Stimulated activated CD8-positive, alpha-beta memory T cell treated with anti-CD3 and anti-CD28 coated beads, Interleukin-2, amount 100 ng/mL, for 48 hours (primary cell): Measurements from ENCODE around the gene EVC.

Experiments
- DNase-seq, 2 donors: peaks; one replicate each; pipeline ENCODE4 v3.0.0-alpha.2; 2020; ENCODE audit warnings: low read depth in 2 of 2

EVC gene

DNA sequence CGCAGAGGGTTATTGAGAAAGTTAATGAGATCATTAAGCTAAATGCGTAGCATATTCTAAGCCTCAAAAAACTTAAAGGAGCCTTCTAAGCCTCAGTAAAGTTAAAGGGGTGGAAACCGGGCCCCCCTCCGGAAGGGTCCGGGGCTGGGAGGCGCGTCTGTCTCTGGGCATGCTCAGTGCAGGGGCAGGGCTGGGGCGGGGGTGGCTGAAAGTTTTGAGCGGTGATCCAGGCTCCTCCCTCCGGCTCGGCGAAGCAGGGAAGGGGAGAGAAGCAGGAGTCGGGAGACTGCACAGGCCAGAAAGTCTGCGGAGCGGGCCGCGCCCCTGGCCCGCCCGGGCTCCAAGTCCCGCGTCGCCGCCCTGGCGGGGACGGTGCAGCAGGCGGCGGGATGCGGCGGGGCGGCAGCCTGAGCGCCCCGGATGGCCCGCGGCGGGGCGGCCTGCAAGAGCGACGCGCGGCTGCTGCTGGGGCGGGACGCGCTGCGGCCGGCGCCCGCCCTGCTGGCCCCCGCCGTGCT, at the start of gene EVC:
TSS of gene EVC (plus strand) at position 241 of the 518 bp plus-strand sequence. CDS start at position 421, 180 bp downstream.
- no peak for DNase-seq

DNA sequence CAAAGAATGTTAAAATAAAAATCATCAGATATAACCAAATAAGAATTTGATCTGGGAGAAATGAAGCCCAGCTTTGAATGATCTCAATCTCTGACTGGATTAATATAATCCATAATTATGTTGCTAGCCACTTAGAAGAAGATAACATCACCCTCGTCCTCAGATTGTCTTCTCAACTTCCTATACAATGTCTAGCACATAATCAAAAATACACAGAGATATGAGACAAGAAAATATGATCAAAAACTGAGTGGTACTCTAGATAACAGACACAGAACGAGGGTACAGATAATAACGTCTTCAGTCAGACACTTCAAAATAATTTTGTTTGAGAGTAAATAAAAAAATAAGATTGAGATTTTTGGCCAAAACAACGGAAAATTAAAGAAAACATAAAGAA, 49.8 kb upstream of the EVC start:
- DNase-seq: no peak

DNA sequence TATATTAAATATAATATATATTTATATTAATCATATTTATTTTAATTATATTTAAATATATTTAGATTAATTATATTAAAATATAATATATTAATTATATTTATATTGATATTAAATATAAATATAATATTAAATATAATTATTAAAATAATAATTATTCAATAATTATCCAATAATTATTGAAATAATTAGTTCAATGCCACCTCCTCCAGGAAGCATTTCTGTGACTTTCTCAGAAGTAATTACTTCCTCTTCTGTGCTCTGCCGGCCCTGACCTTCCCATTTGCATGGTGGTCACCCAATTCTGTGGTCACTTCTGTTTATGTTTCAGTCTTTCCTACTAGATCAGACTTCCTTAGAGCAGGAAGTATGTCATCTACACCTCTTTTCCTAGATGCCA, 48.4 kb upstream of the EVC start:
- no peak for DNase-seq

DNA sequence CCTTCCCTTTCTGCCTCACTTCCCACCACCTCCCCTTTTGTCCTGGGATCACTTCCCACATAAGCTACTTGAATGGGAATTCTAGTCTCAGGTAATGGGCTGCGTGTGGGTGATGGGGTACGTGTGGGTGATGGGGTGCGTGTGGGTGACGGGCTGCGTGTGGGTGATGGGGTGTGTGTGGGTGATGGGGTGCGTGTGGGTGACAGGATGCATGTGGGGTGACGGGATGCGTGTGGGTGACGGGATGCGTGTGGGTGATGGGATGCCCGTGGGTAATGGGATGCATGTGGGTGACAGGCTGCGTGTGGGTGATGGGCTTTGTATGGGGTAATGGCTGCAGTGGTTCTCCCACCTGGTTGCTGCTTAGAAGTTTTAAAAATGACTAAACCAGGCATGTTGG, 46.2 kb upstream of the EVC start:
- no peak for DNase-seq

DNA sequence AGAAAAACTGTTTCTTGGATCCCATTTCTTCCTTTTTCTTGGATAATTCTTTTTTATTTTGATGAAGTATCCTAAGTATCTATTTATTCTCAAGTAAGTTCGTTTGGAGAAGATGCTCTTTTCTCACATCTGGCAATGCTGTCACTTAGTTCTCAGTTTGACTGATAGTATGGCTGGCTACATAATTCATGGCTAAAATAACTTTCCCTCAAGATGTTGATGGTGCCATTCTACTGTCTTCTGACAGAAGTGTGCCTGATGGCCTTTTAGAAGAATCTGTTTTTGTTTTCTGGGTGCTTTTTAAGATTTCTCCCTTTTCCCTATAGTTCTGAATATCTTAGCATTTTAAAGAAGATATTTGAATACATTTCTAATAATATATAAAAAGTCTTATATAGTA, 44.3 kb upstream of the EVC start:
- no peak for DNase-seq

DNA sequence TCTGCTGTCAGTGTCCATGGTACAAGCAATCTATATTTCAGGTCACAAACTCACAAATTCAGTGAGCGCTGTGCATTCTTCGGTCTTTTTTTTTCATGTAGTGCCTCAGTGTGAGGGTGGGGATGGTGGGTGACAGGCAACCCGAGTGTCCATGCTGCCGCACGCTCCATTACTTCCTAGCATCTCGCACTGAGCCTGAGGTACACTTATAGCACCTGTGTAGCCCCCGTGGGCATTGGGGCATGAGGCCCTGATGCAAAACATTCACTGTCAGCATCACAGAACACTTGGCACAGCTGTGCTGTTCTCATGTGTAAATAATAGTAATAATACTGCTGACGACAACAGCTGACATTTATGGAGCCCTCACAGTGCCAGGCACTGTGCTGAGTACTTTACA, 34.2 kb upstream of the EVC start:
- no peak for DNase-seq

DNA sequence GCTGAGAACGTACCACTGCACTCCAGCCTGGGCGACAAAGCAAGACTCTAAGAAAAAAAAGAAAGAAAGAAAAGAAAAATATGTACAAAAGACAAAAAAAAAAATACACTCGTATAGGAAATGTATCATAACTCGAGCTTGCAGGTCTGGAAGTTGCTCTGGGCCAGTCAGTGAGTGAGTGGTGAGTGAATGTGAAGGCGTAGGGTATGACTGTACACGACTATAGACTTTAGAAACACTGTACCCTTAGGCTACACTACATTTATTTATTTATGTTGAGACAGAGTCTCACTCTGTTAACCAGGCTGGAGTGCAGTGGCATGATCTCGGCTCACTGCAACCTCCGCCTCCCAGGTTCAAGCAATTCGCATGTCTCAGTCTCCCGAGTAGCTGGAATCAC, 32.0 kb upstream of the EVC start:
- no peak for DNase-seq

DNA sequence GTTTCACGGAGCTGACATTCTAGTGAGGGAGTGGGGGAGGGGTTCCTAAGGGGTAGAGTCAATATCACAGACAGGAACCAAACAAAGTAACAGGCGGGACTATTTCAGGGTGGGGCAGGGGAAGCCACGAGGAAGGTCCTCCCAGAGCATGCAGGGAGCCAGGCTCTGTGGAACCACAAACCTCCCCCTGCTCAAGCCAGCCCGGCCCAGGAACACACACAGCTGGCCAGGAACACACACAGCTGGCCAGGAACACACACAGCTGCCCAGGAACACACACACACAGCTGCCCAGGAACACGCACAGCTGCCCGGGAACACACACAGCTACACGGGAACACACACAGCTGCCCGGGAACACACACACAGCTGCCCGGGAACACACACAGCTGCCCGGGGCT, 27.4 kb upstream of the EVC start:
- no peak for DNase-seq

DNA sequence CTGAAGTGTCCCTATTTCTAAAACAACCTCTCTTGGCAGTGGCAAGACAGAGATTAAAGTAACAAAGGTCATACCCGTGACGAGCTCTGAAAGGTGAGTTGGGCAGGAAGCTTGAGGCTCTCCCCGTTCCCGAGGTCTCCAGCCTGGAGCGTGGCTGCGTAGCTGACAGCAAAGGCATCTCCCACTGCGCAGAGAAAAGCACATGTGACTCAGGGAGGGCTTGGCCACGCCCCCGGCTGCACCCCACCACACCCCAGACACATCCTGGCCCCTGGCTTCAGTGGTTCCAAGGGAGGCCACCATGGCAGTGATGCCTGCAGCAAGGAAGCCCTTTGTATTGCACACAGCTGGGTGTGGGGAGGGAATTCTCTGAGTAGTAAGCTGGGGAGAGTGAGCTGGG, 25.7 kb upstream of the EVC start:
- DNase-seq: no peak

DNA sequence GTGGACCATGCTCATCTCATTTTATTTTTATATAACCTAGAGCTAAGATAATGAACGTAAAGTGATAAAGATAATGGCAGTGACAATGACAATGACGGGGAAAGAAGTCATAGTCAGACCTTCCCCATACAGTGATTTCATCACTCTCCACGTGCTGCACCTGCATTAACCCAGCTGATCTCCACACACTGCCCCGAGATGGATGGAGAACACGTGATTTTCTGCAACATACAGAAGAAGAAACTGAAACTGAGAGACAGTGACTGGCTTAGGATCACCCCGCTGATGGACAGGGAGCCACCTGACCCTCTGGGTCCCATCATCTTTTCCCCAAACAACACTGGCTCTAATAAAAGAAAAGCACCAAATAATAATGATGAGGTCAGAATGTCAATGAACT, 24.7 kb upstream of the EVC start:
- no peak for DNase-seq

DNA sequence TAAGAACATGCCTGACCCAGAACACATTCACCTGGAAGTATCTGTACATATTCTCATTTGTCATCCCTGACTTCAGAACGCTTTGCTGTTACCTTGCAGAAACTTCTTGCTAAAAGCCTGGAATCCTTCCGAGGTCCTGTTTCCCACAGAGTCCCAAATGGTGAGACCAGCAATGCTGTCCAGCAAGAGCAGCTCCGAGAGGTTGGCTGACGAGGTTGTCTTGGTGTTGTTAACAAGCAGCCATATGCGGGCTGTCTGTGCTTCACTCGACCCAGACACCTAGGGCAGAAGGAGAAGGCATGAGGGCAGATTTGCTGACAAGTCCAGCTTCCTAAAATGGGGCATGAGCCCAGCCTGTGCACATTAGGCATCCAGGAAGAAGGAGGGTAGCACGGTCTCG, 21.9 kb upstream of the EVC start:
- DNase-seq: no peak

DNA sequence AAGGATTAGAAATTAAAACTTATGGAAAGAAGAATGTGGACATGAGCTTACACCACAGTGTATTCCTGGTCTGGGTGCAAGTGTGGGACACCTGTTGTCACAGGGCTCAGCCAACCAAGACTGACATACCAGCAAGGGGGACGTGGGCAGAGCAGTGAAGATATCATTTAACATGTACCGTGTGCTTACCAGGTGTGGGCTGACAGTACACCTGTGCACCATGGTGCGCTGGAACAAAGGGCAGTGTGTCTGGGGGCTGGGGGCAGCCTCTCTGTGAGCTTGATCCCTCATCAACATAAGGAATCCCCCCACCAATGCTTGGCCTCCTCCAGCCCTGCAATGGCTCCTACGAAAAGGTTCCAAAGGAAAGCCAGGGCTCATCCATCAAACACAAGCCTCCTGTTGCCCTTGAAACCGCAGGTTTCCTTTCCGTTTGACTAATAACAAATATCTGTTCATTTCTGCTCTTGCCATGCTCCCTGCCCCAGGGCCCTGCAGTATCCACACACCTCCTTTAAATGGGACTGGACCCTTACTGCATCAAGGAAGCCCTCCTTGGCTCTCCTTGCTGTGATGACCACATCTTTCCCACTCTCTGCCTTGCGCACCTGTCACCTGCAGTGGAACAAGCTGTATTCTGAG, 19.4 kb upstream of the EVC start:
- DNase-seq: no peak

DNA sequence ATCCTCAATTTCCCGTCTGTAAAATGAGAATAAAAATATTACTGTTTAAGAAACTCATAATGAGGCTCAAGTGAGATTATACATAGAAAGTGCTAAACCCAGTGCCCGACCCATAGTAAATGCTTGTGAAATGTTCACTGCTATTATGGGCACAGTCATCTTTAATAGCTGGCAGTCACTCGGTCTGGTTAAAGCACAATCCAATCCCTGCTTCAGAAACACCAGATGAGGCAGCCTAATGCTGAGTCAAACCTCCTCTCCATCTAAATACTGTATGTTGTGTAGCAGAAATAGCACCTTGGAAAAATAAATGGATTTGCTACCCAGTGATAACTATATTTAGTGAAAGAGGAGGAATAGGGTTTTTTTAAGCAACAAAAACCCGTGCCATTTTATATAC, 17.1 kb upstream of the EVC start:
- no peak for DNase-seq

DNA sequence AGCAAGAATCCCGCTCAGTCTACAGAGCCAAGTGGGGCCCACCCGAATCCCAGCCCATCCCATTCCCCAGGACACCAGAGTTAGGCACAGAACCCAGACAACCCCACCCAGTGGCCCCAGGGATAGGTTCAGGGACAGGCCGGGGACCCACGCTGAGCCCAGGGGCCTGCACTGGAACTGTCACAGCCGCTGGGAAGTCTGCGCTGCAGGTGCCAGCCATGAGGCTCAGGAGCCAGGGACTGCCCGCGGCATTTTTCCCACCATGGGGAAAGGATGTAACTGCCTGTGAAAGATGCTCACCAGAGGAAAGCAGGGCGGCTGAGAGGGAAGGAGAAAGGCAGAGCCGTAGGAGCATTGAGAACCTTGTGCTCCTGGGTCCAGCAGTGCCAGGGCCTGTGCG, 14.7 kb upstream of the EVC start:
- no peak for DNase-seq

DNA sequence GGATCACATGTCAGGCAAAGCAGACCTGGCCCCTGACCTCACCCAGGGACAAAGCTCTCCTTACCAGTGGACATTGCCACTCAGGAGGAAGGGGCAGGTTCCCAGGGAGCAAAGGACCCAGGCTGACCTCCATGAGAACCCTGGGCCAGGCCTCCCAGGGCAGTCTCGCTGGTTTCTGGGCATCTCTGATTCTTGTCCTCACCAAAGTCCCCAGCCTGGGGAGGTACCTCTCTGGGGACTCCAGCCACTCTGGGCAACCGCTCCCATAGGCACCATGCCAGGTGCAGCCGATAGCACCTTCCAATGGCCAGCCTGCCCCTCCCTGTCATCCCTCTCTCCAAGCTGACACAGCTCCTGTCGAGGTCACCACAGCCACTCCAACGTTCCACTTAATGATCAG, 10.5 kb upstream of the EVC start:
- DNase-seq: no peak

DNA sequence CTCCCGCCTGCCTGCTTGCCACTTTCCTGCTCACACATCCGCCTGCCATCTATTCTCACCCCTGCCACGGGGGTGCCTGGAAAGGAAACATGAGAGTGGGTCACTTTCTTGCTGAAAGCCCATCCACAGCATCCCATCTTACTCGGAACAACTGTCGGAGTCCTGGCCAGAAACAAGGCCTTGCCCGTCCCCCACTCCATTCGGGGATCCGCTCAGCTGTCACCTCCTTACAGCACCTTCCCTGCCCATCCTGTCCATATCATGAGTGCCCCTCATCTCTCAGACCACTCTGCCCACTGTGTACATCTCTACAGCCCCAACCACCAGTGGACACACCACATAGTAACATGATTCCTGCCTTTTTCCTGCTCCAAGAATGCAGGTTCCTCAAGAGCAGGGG, 9.0 kb upstream of the EVC start:
- DNase-seq: no peak

DNA sequence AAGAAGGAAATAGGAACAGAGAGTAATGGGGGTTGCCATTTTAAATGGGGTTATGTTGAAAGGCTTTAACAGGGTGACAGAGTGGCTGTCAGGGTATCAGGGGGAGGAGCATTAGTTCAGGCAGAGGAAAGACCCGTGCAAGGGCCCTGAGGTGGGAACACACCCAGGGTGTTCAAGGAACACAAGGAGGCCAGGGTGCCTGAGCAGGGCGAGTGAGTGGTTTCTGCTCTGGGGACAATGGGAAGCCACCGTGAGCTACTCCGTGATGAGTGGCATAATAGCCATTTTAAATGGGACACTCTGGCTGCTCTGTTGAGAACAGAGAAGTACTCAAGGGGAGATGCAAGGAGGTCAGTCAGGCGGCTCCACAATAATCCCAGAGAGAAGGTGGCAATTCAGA, 7.2 kb upstream of the EVC start:
- DNase-seq: no peak

DNA sequence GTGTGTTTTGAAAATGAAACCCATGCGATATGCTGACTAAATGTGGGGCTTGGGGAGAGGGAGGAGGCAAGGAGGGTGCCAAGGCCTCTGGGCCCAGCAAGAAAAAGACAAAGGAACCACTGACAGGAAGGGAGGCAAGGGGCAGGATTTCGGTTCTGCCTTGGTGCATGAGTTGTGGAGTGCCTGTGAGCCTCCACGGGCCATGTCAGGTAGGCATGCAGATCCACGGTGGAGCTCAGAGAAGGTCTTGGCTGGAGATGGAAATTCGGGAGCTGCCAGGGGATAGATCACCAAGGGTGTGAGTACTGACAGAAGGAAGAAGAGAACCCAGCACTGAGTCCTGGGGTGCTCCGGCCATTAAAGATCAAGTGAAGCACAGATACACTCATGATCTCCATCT, 6.7 kb upstream of the EVC start:
- no peak for DNase-seq

DNA sequence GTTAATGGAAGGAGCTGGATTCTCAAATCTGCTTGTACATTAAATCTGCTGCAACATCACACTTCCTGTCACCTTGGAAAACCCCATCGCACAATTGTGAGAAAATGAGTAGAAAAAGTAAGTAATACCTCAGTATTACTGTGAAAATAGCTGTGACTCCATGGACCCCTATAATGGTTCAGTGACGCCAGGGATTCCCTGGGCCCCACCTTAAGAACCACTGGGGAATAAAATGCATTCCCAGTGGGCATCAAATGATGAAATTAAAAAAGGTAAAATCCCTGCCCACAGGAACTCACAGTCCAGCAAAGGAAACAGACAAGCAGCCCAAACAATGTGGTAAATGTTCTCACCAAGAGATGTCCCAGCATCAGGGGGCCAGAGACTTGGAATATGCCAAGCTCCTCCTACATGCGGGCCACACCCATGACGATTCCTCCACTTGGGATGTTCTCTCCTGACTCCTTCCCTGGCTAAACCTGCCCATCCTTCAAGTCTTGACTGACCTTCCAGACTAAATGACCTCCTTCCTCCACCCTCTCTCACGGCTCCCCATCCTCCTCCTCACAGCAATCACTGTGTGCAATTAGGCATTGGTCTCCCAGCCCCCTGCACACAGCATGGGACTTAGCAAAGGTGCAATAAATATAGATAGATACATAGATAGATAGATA, 5.2 kb upstream of the EVC start:
- no peak for DNase-seq

DNA sequence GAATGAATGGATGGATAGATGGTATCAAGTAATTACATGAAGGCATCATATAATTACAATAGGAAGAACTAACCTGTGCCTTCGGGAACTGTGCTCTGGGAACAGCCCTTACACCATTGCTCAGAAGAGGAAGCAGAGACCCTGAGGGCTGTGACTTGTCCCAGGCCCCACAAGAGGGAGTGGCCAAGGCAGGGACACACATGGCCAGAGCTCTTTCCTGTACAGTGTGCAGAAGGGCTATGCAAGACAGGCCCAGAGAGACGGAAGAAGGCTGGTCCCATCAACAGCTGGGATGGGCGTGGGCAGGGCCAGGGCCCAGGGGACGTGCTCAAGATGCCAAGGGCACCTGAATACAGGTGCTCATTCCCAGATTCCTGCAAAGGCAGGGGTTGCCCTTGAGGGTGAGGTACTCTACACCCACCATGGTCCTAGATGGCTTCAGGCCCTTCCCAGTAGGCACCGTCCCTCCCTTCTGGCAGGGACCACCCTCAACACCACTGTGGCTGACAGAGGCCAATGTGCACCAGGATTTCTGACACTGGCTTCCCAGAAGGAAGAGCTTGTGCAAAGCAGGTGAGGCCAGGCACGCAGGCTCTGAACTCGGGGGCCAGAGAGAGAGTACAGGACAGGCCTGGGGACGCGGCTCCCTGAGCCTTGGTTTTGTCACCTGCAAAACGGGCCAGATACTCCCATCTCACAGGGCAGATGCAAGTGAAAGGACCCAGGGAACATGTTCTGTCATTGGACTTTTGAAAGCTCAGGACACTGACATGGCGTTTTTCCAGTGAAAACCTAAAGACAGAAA, 4.3 kb upstream of the EVC start:
- DNase-seq: no peak

DNA sequence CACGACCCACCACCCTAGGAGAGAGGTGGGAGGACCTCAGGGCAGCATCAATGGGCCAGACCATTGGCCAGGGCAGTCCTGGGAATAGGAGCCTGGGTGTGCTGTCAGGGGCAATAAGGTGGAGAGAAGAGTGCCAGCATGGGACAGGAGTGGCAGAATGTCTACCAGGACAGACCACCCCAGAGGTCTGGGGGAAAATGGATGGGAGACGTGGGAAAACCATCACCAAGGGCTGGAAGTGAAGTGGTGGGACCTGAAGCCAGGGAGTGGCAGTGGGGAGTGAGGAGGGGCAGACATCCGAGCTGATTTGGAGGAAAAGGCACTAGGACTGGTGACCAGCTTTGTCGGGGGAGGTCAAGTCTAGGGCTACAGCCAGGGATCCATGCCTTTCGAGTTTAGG, 3.6 kb upstream of the EVC start:
- DNase-seq: no peak

DNA sequence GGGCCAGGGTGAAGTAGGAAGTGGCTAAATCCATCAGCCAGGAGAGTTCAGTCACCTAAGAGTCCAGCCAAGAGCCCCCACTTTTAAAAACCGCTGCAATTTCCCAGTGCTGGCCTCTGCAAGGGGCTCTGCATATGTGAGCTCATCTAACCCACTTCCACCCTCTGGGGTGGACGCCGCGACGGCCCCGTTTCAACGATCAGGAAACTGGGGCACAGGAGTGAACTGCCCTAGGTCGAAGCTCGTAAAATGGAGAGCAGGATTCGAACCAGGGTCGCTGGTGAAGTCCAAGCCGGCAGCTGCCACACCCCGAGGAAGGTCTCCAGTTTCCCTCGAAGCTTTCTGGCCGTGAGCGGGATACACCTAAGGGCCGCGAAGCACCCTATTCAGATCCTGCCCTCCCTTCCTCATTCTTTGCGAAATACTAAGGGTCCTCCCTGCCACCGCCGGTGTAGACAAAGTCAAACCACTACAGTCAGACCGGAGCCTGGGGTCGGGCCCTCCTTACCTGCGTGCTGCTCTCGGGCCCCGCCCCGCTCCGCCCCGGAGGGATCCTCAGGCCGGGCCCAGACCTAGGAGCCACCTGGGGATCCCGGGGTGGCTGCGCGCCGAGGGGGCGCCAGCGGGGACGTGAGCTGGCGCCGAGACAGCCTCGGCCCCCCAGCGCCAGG, 3.1 kb upstream of the EVC start:
- DNase-seq: no peak
